HepG2 (cell line): ENCODE data around the gene PAK2. TPM values are rescaled to one million over a fixed set of nuclear protein-coding genes. Genes with fewer than 3 reads are reported as not detected.

Experiments
- ARHGAP35 ChIP-seq: sonication (generic); formaldehyde crosslinking; IDR thresholded peaks from 2 replicates; pipeline ENCODE4 v1.9.0; 2022; ENCODE audit warnings: mild to moderate bottlenecking, inconsistent platforms, moderate library complexity, missing genetic modification reagents, borderline replicate concordance
- ATF2 ChIP-seq: sonication (generic); formaldehyde crosslinking; IDR thresholded peaks from 2 replicates; pipeline ENCODE4 v1.4.0; 2020; ENCODE audit warnings: missing genetic modification reagents
- CENPX ChIP-seq: sonication (generic); formaldehyde crosslinking; IDR thresholded peaks from 2 replicates; pipeline ENCODE4 v1.9.0; 2021; ENCODE audit warnings: mild to moderate bottlenecking, missing genetic modification reagents, moderate library complexity
- MED8 ChIP-seq: sonication (generic); formaldehyde crosslinking; IDR thresholded peaks from 2 replicates; pipeline ENCODE4 v1.8.1; 2023; ENCODE audit warnings: mild to moderate bottlenecking, missing genetic modification reagents; ENCODE audit not compliant: insufficient replicate concordance
- MEF2D ChIP-seq: sonication (generic); formaldehyde crosslinking; IDR thresholded peaks from 2 replicates; pipeline ENCODE4 v1.5.1; 2020; ENCODE audit warnings: mild to moderate bottlenecking, missing genetic modification reagents
- NAIF1 ChIP-seq: sonication (generic); formaldehyde crosslinking; IDR thresholded peaks from 2 replicates; pipeline ENCODE4 v1.5.0; 2020; ENCODE audit warnings: mild to moderate bottlenecking, missing genetic modification reagents, borderline replicate concordance
- RARA ChIP-seq: IDR thresholded peaks from 2 replicates; pipeline ENCODE4 v1.6.1; 2016; ENCODE audit warnings: missing genetic modification reagents, missing compliant biosample characterization
- RFX5 ChIP-seq: IDR thresholded peaks from 2 replicates; pipeline ENCODE4 v1.6.1; 2011; ENCODE audit warnings: low read depth, low read length, improper control_type of control experiment
- SRSF4 ChIP-seq: fragments of 200-400 bp; formaldehyde crosslinking; IDR thresholded peaks from one replicate; pipeline ENCODE4 v1.6.1; 2018; ENCODE audit warnings: mild to moderate bottlenecking, low read depth, low read length, moderate library complexity; ENCODE audit not compliant: poor library complexity, severe bottlenecking
- THAP8 ChIP-seq: sonication (generic); formaldehyde crosslinking; IDR thresholded peaks from 2 replicates; pipeline ENCODE4 v1.5.1; 2020; ENCODE audit warnings: missing genetic modification reagents, mild to moderate bottlenecking, borderline replicate concordance
- ZBTB1 ChIP-seq: sonication (generic); formaldehyde crosslinking; IDR thresholded peaks from 2 replicates; pipeline ENCODE4 v1.4.0; 2020; ENCODE audit warnings: missing genetic modification reagents, borderline replicate concordance
- ZFX ChIP-seq: sonication (generic); formaldehyde crosslinking; IDR thresholded peaks from 2 replicates; pipeline ENCODE4 v1.4.0; 2020; ENCODE audit warnings: mild to moderate bottlenecking, low read depth, missing genetic modification reagents, moderate library complexity
- ZNF646 ChIP-seq: sonication (generic); formaldehyde crosslinking; IDR thresholded peaks from 2 replicates; pipeline ENCODE4 v1.9.0; 2021; ENCODE audit warnings: mild to moderate bottlenecking, missing genetic modification reagents
- ZNF691 ChIP-seq: sonication (generic); formaldehyde crosslinking; IDR thresholded peaks from 2 replicates; pipeline ENCODE4 v1.4.0; 2020; ENCODE audit warnings: missing genetic modification reagents, low read depth, mild to moderate bottlenecking, borderline replicate concordance
- ZNF747 ChIP-seq: sonication (generic); formaldehyde crosslinking; IDR thresholded peaks from 2 replicates; pipeline ENCODE4 v1.8.1; 2023; ENCODE audit warnings: missing genetic modification reagents, mild to moderate bottlenecking, borderline replicate concordance
- ZNF780A ChIP-seq: sonication (generic); formaldehyde crosslinking; IDR thresholded peaks from 2 replicates; pipeline ENCODE4 v1.8.0; 2022; ENCODE audit warnings: mild to moderate bottlenecking, missing genetic modification reagents, moderate library complexity
- ZNF839 ChIP-seq: sonication (generic); formaldehyde crosslinking; IDR thresholded peaks from 2 replicates; pipeline ENCODE4 v1.4.0; 2020; ENCODE audit warnings: missing genetic modification reagents, mild to moderate bottlenecking, borderline replicate concordance
- polyA plus RNA-seq, 8 experiments: library from polyadenylated mRNA; depleted of rRNA in 3 of 8; stranded (reverse) in 7 of 8; unstranded in 1 of 8; fragments of >200 nt; fragmentation: Illumina TruSeq in 4 of 8; extraction: Trizol in 4 of 8; gene quantifications; 2 replicates each; pipeline versions ENCODE4 v1.2.1 to v1.2.3, GENCODE V29; 2011 to 2016; ENCODE audit warnings: low read depth in 4 of 8, missing spikeins in 1 of 8, mixed read lengths in 1 of 8; ENCODE audit not compliant: insufficient read depth in 1 of 8
- total RNA-seq, 5 experiments: library from RNA; depleted of rRNA; stranded (reverse); fragments of >200 nt; fragmentation: Illumina TruSeq; extraction: Trizol; gene quantifications; 2 replicates each; pipeline ENCODE4 v1.2.3, GENCODE V29; 2016; ENCODE audit warnings: low read depth in 1 of 5

Gene PAK2
- total and polyA plus RNA-seq, 2 of the 13 experiments (the other 11 are each of a cell fraction or from before 2014, with no cell fraction given) = 23.0 to 24.7 TPM

- no peak for TF ChIP-seq ZNF691 (CRISPR knock-in tag)
- no peak for TF ChIP-seq ZNF839
- TF ChIP-seq ATF2 = no peak
- peak; percentile 67 for TF ChIP-seq ZFX
- no peak for TF ChIP-seq ZNF747
- TF ChIP-seq ZBTB1 (CRISPR knock-in tag) = no peak
- TF ChIP-seq ARHGAP35 = no peak
- no peak for TF ChIP-seq ZNF780A (CRISPR knock-in tag)
- TF ChIP-seq NAIF1 (CRISPR knock-in tag) = peak; percentile 80; the same call in 1 of the 2 replicates
- TF ChIP-seq MED8 = no peak
- TF ChIP-seq CENPX (CRISPR knock-in tag) = no peak
- TF ChIP-seq RFX5 = no peak
- TF ChIP-seq ZNF646 = no peak
- TF ChIP-seq SRSF4 = no peak
- 0 out of 2 replicates have a peak, but pooled peaks have one; percentile 32 for TF ChIP-seq MEF2D
- TF ChIP-seq THAP8 (CRISPR knock-in tag) = no peak
- TF ChIP-seq RARA (CRISPR knock-in tag) = no peak
Measured at GRCh38 chr3:196711838-196712513, 27.7 kb upstream of the PAK2 start, which contains the start of the genes CEP19 and PIGX (continued).
